Cardiac muscle cell (in vitro differentiated cells and primary cell): ENCODE measurements around the gene DENND2A. TPM values are rescaled to one million over a fixed set of nuclear protein-coding genes. Genes with fewer than 3 reads are reported as not detected.
"Not testable (repeated sequence)": the region's sequence is repeated elsewhere in the genome, so short reads cannot be mapped to it uniquely, and the experiment has no call there.

ENCODE experiments used
- DNase-seq, 2 donors: peaks; one replicate each; pipeline versions ENCODE4 v3.0.0 to v3.0.0-alpha.2; 2010 to 2017; ENCODE audit warnings: low read depth in 1 of 2, low spot score in 1 of 2
- H3K27ac ChIP-seq: fragments of 200-600 bp; sonication (generic); 2 replicates; pipeline ENCODE4 v1.5.1; 2016
- H3K27me3 ChIP-seq: fragments of 200-600 bp; sonication (generic); 2 replicates; pipeline ENCODE4 v1.6.0; 2016; ENCODE audit warnings: control low read depth
- H3K36me3 ChIP-seq: fragments of 200-600 bp; sonication (generic); 2 replicates; pipeline ENCODE4 v1.5.1; 2016; ENCODE audit warnings: control low read depth
- H3K4me1 ChIP-seq: fragments of 200-600 bp; sonication (generic); 2 replicates; pipeline ENCODE4 v1.8.1; 2017; ENCODE audit warnings: low read depth, mild to moderate bottlenecking, mixed run types
- H3K4me3 ChIP-seq: fragments of 200-600 bp; sonication (generic); 2 replicates; pipeline ENCODE4 v1.5.1; 2016; ENCODE audit warnings: mild to moderate bottlenecking
- H3K9me3 ChIP-seq: fragments of 200-600 bp; sonication (generic); 2 replicates; pipeline ENCODE4 v1.5.1; 2017; ENCODE audit warnings: low read depth, mild to moderate bottlenecking, control low read depth
- polyA plus RNA-seq: library from polyadenylated mRNA; unstranded; fragments of >200 nt; fragmentation: Nextera tagmentation; extraction: Ambion mirVana; gene quantifications from 2 replicates; pipeline ENCODE4 v1.2.1, GENCODE V29; 2016
- total RNA-seq: library from RNA; depleted of rRNA; stranded (reverse); fragments of >200 nt; gene quantifications from 2 replicates; pipeline ENCODE4 v1.2.3, GENCODE V29; 2016
- TF ChIP-seq, protein P1 (sequence below): IDR thresholded peaks from 2 replicates; pipeline ENCODE4 v1.5.1; 2012; ENCODE audit warnings: low read depth, mild to moderate bottlenecking, low read length

The DENND2A gene
- total and polyA plus RNA-seq, 2 experiments from 2014 or later = 14.0 to 21.7 TPM

GRCh38 chr7:140571538-140572122, 69.0 kb downstream of the DENND2A start:
- TF ChIP-seq, protein P1, sequence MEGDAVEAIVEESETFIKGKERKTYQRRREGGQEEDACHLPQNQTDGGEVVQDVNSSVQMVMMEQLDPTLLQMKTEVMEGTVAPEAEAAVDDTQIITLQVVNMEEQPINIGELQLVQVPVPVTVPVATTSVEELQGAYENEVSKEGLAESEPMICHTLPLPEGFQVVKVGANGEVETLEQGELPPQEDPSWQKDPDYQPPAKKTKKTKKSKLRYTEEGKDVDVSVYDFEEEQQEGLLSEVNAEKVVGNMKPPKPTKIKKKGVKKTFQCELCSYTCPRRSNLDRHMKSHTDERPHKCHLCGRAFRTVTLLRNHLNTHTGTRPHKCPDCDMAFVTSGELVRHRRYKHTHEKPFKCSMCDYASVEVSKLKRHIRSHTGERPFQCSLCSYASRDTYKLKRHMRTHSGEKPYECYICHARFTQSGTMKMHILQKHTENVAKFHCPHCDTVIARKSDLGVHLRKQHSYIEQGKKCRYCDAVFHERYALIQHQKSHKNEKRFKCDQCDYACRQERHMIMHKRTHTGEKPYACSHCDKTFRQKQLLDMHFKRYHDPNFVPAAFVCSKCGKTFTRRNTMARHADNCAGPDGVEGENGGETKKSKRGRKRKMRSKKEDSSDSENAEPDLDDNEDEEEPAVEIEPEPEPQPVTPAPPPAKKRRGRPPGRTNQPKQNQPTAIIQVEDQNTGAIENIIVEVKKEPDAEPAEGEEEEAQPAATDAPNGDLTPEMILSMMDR = no peak
- no peak overlapping the region for H3K4me3 ChIP-seq
- no peaks in the 10 kb centered on the region for H3K27me3 ChIP-seq
- H3K4me1 ChIP-seq = no peaks in the 10 kb centered on the region
- H3K9me3 ChIP-seq = no peaks in the 10 kb centered on the region
- no peak for DNase-seq
- H3K27ac ChIP-seq = no peak overlapping the region
- H3K36me3 ChIP-seq = peaks cover 2% of the 10 kb centered on the region

GRCh38 chr7:140570120-140570519, 70.5 kb downstream of the DENND2A start:
- no peaks in the 10 kb centered on the region for H3K4me1 ChIP-seq
- DNase-seq = no peak
- H3K4me3 ChIP-seq = no peak overlapping the region
- H3K36me3 ChIP-seq = peaks cover 2% of the 10 kb centered on the region
- TF ChIP-seq, protein P1 = no peak
- no peaks in the 10 kb centered on the region for H3K27me3 ChIP-seq
- no peaks in the 10 kb centered on the region for H3K9me3 ChIP-seq
- H3K27ac ChIP-seq = no peak overlapping the region

GRCh38 chr7:140568021-140568813, 72.4 kb downstream of the DENND2A start:
- H3K36me3 ChIP-seq = peaks cover 2% of the 10 kb centered on the region
- no peaks in the 10 kb centered on the region for H3K27me3 ChIP-seq
- H3K4me3 ChIP-seq = no peak overlapping the region
- H3K9me3 ChIP-seq = no peaks in the 10 kb centered on the region
- no peak for DNase-seq
- H3K27ac ChIP-seq = no peak overlapping the region
- TF ChIP-seq, protein P1 = no peak
- no peaks in the 10 kb centered on the region for H3K4me1 ChIP-seq

DNA sequence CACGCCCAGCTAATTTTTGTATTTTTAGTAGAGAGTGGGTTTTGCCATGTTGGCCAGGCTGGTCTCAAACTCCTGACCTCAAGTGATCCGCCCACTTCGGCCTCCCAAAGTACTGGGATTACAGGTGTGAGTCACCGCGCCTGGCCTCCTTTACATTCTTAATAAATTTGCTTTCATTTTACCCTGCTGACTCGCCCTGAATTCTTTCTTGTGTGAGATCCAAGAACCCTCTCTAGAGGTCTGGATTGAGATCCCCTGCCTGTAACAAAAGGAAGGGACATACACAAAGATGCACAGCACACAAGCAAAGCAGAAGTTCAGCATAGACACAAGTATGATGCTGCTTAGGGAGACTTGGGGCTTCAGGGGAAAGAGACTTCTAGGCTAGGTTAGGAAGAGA, 74.4 kb downstream of the DENND2A start:
- not testable (repeated sequence) for H3K4me3 ChIP-seq, H3K4me1 ChIP-seq, H3K36me3 ChIP-seq, H3K9me3 ChIP-seq, H3K27ac ChIP-seq, H3K27me3 ChIP-seq
- DNase-seq = peak in 1 of 2 donors; percentile 48

GRCh38 chr7:140565761-140566160, 74.9 kb downstream of the DENND2A start:
- H3K9me3 ChIP-seq, H3K36me3 ChIP-seq, DNase-seq, H3K4me3 ChIP-seq, H3K27me3 ChIP-seq, H3K27ac ChIP-seq, H3K4me1 ChIP-seq: not testable (repeated sequence)

DNA sequence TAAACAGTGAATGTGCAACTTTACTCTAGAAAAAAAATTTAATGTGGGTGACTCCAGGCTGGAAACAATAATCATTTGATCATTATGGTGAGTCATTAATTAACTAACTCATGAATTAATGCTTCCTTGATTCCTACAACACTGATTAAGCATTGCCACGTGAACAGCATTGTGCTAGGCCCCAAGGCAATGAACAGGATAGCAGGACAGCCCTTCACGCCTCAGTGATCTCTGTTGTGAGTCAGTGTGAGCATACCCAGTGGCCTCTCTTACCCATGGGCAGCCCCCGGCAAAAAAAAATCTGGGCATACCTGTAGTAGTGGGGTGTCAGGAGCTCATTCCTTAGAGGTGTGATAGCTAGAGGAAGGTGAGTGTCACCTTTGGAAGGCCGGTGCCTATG, 76.0 kb downstream of the DENND2A start:
- Histone ChIP-seq H3K27me3 (no peaks in the 10 kb centered on the region), H3K4me3 (no peak overlapping the region), H3K36me3 (peaks cover 2% of the 10 kb centered on the region), H3K9me3 (no peaks in the 10 kb centered on the region), H3K27ac (no peak overlapping the region), H3K4me1 (no peaks in the 10 kb centered on the region)
- TF ChIP-seq, protein P1 = no peak
- no peak for DNase-seq
